HG03095 (cell line): ENCODE measurements around the gene BAG3.
A peak's percentile ranks its signal among the peaks of the same experiment; 100 is the strongest.
"Not testable (repeated sequence)": the region's sequence is repeated elsewhere in the genome, so short reads cannot be mapped to it uniquely, and the experiment has no call there.

Source experiments
- ATAC-seq: cut with Tn5 transposase; IDR thresholded peaks from one replicate; pipeline ENCODE4 v1.9.1; 2021; ENCODE audit warnings: moderate library complexity; ENCODE audit not compliant: unreplicated experiment

The BAG3 gene

DNA sequence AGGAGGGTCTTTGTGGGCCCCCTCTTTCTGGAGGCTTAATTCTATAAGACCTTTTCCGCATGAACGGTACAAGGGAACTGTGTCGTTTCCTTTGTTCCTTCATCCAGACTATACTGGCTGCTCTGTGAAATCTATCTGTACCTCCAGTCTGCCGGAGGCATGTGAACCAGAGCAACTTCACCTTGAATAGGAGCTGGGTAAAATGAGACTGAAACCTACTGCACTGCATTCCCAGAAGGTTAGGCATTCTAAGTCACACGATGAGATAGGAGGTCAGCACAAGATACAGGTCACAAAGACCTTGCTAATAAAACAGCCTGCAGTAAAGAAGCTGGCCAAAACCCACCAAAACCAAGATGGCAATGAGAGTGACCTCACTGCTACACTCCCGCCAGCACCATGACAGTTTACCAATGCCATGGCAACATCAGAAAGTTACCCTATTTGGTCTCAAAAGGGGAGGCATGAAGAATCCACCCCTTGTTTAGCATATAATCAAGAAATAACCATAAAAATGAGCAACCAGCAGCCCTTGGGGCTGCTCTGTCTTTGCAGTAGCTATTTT, 37.9 kb downstream of the BAG3 start:
- ATAC-seq: no peak

- no peak for ATAC-seq
Observed at GRCh38 chr10:119691726-119692125, 40.5 kb downstream of the BAG3 start.

- ATAC-seq: no peak
Observed at GRCh38 chr10:119693262-119693957, 42.2 kb downstream of the BAG3 start.

GRCh38 chr10:119694608-119695007, 43.4 kb downstream of the BAG3 start:
- ATAC-seq: no peak

GRCh38 chr10:119700321-119700954, 49.3 kb downstream of the BAG3 start:
- ATAC-seq: peak; percentile 47

DNA sequence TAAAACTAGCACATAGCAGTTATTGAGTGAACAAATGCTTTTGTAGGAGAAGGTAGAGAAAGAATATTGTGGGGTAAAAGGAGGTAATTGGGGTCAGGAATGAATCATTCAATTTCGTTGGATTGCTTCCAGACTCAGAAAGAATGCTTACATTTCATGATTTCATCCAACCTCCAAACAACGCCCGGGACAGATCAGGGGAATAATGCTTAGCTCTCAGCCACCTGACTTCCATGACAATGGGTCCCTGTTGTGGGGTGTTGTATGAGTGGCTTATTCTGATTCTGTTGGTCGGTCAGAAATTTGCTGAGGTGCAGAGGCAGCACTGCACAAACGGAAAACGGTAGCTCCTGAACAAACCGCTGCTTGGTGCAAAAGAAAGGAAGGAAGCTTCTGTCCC, 50.7 kb downstream of the BAG3 start:
- ATAC-seq: no peak

DNA sequence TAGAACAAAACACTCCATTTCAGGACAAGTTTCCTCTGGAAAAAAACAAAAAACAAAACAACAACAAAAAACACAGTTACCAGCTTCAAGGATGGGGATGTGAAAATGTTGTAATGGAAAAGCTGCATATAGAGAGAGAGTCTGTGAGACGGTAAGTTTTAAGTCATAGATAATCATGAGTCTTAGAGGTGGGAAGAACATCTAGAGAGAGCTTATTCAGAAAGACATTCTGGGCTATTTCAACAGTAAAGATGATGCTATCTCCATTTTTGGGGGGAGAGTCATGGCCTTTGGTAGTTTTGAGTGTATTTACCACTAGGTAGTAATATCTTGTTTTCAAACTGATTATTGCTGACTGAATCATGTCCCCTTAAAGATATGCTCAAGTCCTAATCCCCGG, 51.4 kb downstream of the BAG3 start:
- no peak for ATAC-seq

DNA sequence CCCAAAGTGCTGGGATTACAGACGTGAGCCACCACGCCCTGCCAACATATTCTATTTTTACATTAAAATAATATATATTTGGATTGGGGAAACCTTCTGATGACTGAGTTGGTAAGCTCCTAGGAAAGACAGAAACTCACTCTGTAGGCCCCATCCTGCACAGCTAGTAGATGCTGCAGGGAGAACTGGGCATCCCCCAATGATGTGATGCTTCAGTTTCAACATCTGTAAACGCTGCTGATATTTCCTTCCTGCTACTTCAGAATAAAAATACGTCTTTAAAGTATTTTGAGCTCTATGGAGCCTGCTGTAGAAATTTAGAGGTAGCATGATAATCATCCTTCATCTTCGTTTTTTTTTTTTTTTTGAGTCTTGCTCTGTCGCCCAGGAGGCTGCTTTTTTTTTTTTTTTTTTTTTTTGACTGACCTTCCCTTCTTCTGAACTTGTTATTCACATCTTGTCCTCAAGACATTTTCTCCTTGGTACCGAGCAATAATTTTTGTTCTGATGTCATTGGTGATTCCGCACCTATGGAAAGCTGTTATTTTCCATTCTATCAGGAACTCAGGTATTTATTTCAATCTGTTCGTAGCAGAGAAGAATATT, 52.8 kb downstream of the BAG3 start:
- no peak for ATAC-seq

DNA sequence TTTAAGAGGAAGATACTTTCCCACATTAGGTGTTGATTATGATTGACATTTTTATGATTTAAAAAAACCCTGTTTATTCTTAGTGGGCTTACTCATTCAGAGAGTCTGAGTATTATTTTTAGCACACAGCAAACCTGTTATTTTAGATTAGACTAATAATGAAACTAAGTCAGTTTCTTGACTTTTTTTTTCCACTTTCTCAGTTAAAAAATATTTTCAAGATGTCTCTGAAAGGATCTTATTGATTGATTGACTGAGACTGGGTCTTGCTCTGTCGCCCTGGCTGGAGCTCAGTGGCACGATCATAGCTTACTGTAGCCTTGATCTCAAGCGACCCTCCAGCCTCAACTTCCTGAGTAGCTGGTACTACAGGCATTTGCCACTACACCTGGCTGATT, 54.3 kb downstream of the BAG3 start:
- peak; percentile 46 for ATAC-seq

- ATAC-seq: no peak
Observed at GRCh38 chr10:119706521-119707278, 55.5 kb downstream of the BAG3 start.

- ATAC-seq: not testable (repeated sequence)
Observed at GRCh38 chr10:119707331-119707730, 56.2 kb downstream of the BAG3 start.

DNA sequence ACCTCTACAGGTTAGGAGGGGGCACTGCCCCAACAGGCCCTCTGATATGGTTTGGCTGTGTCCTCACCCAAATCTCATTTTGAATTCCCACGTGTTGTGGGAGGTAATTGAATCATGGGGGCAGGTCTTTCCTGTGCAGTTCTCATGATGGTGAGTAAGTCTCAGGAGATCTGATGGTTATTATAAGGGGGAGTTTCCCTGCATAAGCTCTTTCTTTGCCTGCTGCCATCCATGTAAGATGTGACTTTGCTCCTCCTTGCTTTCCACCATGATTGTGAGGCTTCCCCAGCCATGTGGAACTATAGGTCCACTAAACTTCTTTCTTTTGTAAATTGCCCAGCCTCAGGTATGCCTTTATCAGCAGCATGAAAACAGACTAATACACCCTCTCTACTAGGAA, 59.8 kb downstream of the BAG3 start:
- not testable (repeated sequence) for ATAC-seq

DNA sequence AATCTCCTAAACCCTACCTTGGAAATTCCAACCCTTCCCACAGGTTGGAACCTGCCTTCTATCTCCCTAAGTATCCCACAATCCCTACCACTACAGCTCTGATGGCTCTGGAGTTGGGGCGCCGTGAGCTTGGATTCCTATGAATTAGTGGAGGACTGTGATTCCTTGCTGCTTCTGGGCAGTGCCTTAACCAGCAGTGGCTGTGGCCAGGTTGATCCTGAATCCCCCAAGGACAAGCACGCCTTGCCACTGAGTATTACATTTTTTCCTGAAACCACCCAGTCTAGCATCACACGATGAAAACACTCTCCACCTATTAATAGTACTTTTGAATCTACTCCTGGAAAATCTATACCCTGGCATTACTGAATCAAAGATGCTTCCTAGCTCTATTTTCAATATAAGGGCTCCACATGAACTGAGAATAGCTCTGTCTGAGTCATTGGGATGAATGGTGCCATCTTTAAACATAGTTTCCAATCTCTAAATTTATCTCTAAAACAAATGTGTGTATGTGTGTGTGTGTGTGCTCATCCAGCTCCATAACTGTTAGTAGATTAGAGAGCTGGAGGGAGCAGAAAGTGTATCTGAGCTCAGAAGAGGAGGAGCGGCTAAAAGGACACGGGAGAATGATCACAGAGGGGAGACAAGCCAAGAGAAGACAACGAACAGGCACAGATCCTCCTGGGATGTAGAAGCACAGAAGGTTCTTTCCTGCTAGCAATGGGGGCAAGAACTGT, 62.7 kb downstream of the BAG3 start:
- ATAC-seq: no peak

DNA sequence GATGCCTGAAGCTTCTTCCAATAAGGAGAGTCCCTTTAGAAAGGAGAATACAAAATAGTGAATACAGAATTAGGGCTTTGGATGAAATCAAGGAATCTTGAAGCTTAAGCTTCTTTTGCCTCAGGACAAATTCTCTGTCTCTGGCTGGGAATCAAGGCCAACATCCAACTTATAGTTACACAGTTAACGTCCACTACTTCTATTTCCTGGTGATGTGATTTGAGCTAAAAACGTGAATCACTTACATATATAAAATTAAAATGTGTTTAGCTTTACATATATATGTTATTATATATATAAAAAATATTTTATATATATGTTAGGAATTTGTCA, 63.3 kb downstream of the BAG3 start:
- no peak for ATAC-seq

- ATAC-seq: no peak
Observed at GRCh38 chr10:119715628-119716505, 64.7 kb downstream of the BAG3 start.

DNA sequence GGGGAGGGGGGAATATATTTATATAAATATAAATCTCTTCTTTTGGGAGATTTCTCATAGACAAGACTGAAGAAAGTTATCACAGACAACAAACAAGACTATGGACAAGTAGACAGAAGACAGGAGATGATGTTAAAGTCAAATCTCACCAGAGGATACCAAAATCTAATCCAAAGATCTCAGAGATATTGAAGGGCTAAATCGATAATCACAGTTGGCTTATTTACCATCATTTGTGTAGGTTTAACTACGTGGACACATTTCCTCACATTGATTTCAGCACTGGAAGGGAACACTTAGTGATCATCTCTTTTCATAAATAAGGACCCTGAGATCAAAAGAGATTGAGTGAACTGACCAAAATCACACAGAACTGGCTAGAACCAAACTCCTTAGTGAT, 72.0 kb downstream of the BAG3 start:
- no peak for ATAC-seq

DNA sequence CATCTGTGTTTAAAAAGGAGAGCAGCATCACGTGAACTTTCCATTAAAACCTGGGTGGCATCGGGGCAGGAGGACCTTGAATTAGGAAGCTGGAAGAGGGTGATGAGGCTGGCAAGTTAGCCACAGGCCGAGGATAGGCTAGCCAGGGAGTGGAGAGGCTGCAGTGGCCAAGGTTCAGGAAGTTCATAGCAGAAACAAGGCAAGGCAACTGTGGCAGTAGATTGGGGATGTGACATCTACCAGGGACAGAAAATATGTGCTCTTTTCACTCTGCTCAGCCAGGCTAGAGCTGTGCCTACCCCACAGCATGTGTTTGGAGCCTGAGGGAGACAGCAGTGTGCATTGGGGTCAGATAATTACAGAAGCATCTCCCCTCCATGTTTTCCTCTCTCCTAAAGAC, 72.4 kb downstream of the BAG3 start:
- ATAC-seq: no peak

GRCh38 chr10:119724593-119725516, 73.7 kb downstream of the BAG3 start:
- no peak for ATAC-seq

DNA sequence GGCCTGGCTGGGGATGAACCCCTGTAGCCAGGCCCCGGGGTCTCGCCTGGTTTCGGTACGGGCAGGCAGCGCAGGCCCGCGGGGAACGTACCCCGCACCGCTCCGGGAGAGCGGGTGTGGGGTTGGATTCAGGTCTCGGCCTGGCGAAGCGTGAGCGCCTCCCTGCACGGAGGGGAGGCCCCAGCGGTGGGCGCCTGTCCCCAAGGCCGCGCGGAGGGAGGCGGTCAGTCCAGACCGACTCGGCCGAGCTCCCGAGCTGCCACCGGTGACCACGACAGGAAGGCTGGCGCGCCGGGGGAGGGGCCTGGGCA, 74.3 kb downstream of the BAG3 start:
- no peak for ATAC-seq
